Uterus (tissue), 2 donors: Measurements from ENCODE around the gene CFTR.

ENCODE experiments used
- CTCF ChIP-seq, 4 experiments: fragments of 200-600 bp in 2 of 4; fragments of 450-650 bp in 2 of 4; sonication (generic) in 2 of 4; IDR thresholded peaks; one replicate each; pipeline ENCODE4 v1.5.1; 2016 to 2019; ENCODE audit warnings: antibody characterized with exemption in 4 of 4, mild to moderate bottlenecking in 2 of 4, moderate library complexity in 1 of 4
- POLR2A ChIP-seq, 2 donors: fragments of 450-650 bp; IDR thresholded peaks; one replicate each; pipeline ENCODE4 v1.6.1; 2016; ENCODE audit warnings: antibody characterized with exemption in 2 of 2, mild to moderate bottlenecking in 1 of 2, moderate library complexity in 1 of 2

DNA sequence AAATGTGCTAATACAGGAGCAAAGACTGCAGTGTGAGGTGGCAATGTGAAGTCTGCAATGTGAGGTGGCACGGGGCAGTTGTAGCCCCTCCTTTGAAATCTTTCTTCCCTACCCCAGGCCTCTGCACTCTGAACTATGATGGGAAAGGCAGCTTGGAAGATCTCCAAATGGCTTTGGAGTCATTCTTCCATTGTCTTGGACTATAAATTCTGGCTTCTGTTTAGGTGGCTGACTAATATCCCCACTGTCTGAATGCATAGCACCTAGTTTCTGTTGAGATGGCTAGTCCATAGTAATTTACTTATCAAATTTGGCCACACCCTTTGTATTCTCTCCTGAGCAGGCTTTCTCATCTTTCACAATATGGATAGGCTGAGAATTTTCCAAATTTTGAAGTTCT is 175.0 kb downstream of the CFTR start:
- TF ChIP-seq POLR2A (IDR thresholded peaks at IDR 0.05) (no peak), CTCF (IDR thresholded peaks at IDR 0.05) (no peak)
